Measurements from ENCODE around the gene NOTO. TPM values are rescaled to one million over a fixed set of nuclear protein-coding genes. Genes with fewer than 3 reads are reported as not detected.

Gene NOTO
- polyA plus RNA-seq, 1 donor (not counting 4 experiments of a cell fraction or from before 2014, with no cell fraction given): not detected

- Histone ChIP-seq H3K27ac (ENCODE audit: control insufficient read depth, insufficient read depth, low read length) (no peak overlapping the region), H2AFZ (ENCODE audit: control insufficient read depth, low read length) (no peak overlapping the region), H3K9me1 (ENCODE audit: control insufficient read depth, extremely low read depth, insufficient read depth, low read length) (peaks cover 5% of the 10 kb centered on the region), H3K27me3 (ENCODE audit: control insufficient read depth, extremely low read depth, insufficient read depth, low read length) (no peaks in the 10 kb centered on the region), H3K9ac (ENCODE audit: control insufficient read depth, extremely low read depth, insufficient read depth, low read length) (no peak overlapping the region), H3K4me2 (ENCODE audit: control insufficient read depth, extremely low read depth, insufficient read depth, low read depth, low read length) (no peak overlapping the region), H4K20me1 (ENCODE audit: control insufficient read depth, extremely low read depth, insufficient read depth, low read length) (no peaks in the 10 kb centered on the region), H3K9me3 (ENCODE audit: control insufficient read depth, low read depth, low read length) (no peaks in the 10 kb centered on the region), H3K79me2 (ENCODE audit: control insufficient read depth, insufficient read depth, low read length) (no peaks in the 10 kb centered on the region), H3K36me3 (ENCODE audit: control insufficient read depth in 2 of 2, extremely low read depth in 1 of 2, insufficient read depth in 2 of 2, low read length in 2 of 2) (peaks cover 13 to 23% of the 10 kb centered on the region in 2 experiments), H3K4me1 (ENCODE audit: control insufficient read depth, extremely low read depth, insufficient read depth, low read length) (peaks cover 26% of the 10 kb centered on the region), H3K4me3 (ENCODE audit: control insufficient read depth in 2 of 3, extremely low read depth in 1 of 3, insufficient read depth in 2 of 3, low read depth in 1 of 3, low read length in 3 of 3) (no peak overlapping the region)
- dilution Hi-C loops (cut with MboI; ENCODE audit: extremely low pct_ligation_motif_present, low sequenced_read_pairs): no loop called here
- TF ChIP-seq EZH2 (IDR thresholded peaks at IDR 0.05; ENCODE audit: low read length) (no peak), CTCF (optimal IDR thresholded peaks at IDR 0.05 in 1 of 3, IDR thresholded peaks at IDR 0.05 in 1 of 3, conservative IDR thresholded peaks at IDR 0.05 in 1 of 3; ENCODE audit: extremely low read depth in 1 of 3, insufficient read depth in 2 of 3, low read length in 3 of 3) (no peak)
- DNase-seq (ENCODE audit: low read depth, low spot score): no peak
- no peak for FAIRE-seq
Measured at GRCh38 chr2:73257425-73258125, 55.2 kb downstream of the NOTO start.

GRCh38 chr2:73258186-73258912 is 56.0 kb downstream of the NOTO start:
- no peaks in the 10 kb centered on the region for H3K9me3 ChIP-seq (ENCODE audit: control insufficient read depth, low read depth, low read length)
- peaks cover 25% of the 10 kb centered on the region for H3K4me1 ChIP-seq (ENCODE audit: control insufficient read depth, extremely low read depth, insufficient read depth, low read length)
- H3K27me3 ChIP-seq (ENCODE audit: control insufficient read depth, extremely low read depth, insufficient read depth, low read length): no peaks in the 10 kb centered on the region
- H4K20me1 ChIP-seq (ENCODE audit: control insufficient read depth, extremely low read depth, insufficient read depth, low read length): no peaks in the 10 kb centered on the region
- no peak overlapping the region for H3K9ac ChIP-seq (ENCODE audit: control insufficient read depth, extremely low read depth, insufficient read depth, low read length)
- FAIRE-seq (no peak), DNase-seq (ENCODE audit: low read depth, low spot score) (no peak)
- H3K79me2 ChIP-seq (ENCODE audit: control insufficient read depth, insufficient read depth, low read length): no peaks in the 10 kb centered on the region
- no peak overlapping the region for H2AFZ ChIP-seq (ENCODE audit: control insufficient read depth, low read length)
- no peak overlapping the region for H3K4me2 ChIP-seq (ENCODE audit: control insufficient read depth, extremely low read depth, insufficient read depth, low read depth, low read length)
- dilution Hi-C loops (cut with MboI; ENCODE audit: extremely low pct_ligation_motif_present, low sequenced_read_pairs): no loop called here
- H3K27ac ChIP-seq (ENCODE audit: control insufficient read depth, insufficient read depth, low read length): no peak overlapping the region
- no peak overlapping the region for H3K4me3 ChIP-seq (ENCODE audit: control insufficient read depth in 2 of 3, extremely low read depth in 1 of 3, insufficient read depth in 2 of 3, low read depth in 1 of 3, low read length in 3 of 3)
- TF ChIP-seq CTCF (optimal IDR thresholded peaks at IDR 0.05 in 1 of 3, IDR thresholded peaks at IDR 0.05 in 1 of 3, conservative IDR thresholded peaks at IDR 0.05 in 1 of 3; ENCODE audit: extremely low read depth in 1 of 3, insufficient read depth in 2 of 3, low read length in 3 of 3) (no peak), EZH2 (IDR thresholded peaks at IDR 0.05; ENCODE audit: low read length) (no peak)
- peaks cover 3% of the 10 kb centered on the region for H3K9me1 ChIP-seq (ENCODE audit: control insufficient read depth, extremely low read depth, insufficient read depth, low read length)
- H3K36me3 ChIP-seq (ENCODE audit: control insufficient read depth in 2 of 2, extremely low read depth in 1 of 2, insufficient read depth in 2 of 2, low read length in 2 of 2): peaks cover 8 to 15% of the 10 kb centered on the region in 2 experiments
